Osteoblast (primary cell): ENCODE measurements around the gene TRIM25. TPM values are rescaled to one million over a fixed set of nuclear protein-coding genes. Genes with fewer than 3 reads are reported as not detected.

Experiments used
- DNase-seq: peaks from one replicate; pipeline ENCODE4 v3.0.0; 2011; ENCODE audit warnings: low spot score, mixed read lengths; ENCODE audit not compliant: insufficient read length; ENCODE audit errors: missing footprints
- H2AFZ ChIP-seq: 2 replicates; pipeline ENCODE4 v1.6.0; 2011; ENCODE audit warnings: mild to moderate bottlenecking, low read length
- H3K27ac ChIP-seq: 2 replicates; pipeline ENCODE4 v1.5.1; 2011; ENCODE audit warnings: mild to moderate bottlenecking, low read depth, low read length, moderate library complexity
- H3K27me3 ChIP-seq: 2 replicates; pipeline ENCODE4 v1.6.0; 2012; ENCODE audit warnings: mild to moderate bottlenecking, control low read depth, inconsistent platforms, low read length, moderate library complexity; ENCODE audit not compliant: insufficient read depth
- H3K36me3 ChIP-seq: 2 replicates; pipeline ENCODE4 v1.5.1; 2011; ENCODE audit warnings: mild to moderate bottlenecking, low read length, control low read depth, moderate library complexity; ENCODE audit not compliant: insufficient read depth
- H3K4me1 ChIP-seq: 2 replicates; pipeline ENCODE4 v1.5.1; 2011; ENCODE audit warnings: mild to moderate bottlenecking, low read length, control low read depth, moderate library complexity; ENCODE audit not compliant: insufficient read depth
- H3K4me2 ChIP-seq: 2 replicates; pipeline ENCODE4 v1.6.0; 2011; ENCODE audit warnings: mild to moderate bottlenecking, low read length; ENCODE audit not compliant: insufficient read depth
- H3K4me3 ChIP-seq: fragments of 200-600 bp; sonication (generic); 3 replicates; pipeline ENCODE4 v1.5.1; 2012; ENCODE audit warnings: mild to moderate bottlenecking, low read length, inconsistent platforms; ENCODE audit not compliant: insufficient read depth
- H3K79me2 ChIP-seq: 2 replicates; pipeline ENCODE4 v1.6.0; 2012; ENCODE audit warnings: mild to moderate bottlenecking, low read length, control low read depth, inconsistent platforms; ENCODE audit not compliant: insufficient read depth
- H3K9me3 ChIP-seq: 2 replicates; pipeline ENCODE4 v1.5.1; 2011; ENCODE audit warnings: low read depth, low read length, control low read depth
- H4K20me1 ChIP-seq: 2 replicates; pipeline ENCODE4 v1.6.0; 2012; ENCODE audit warnings: mild to moderate bottlenecking, low read length, control low read depth; ENCODE audit not compliant: insufficient read depth
- CTCF ChIP-seq: IDR thresholded peaks from 2 replicates; pipeline ENCODE4 v1.5.1; 2011; ENCODE audit warnings: mild to moderate bottlenecking, low read depth, low read length, moderate library complexity; ENCODE audit errors: extremely low read depth
- total RNA-seq: library from RNA; depleted of rRNA; stranded (reverse); fragments of >200 nt; gene quantifications from 2 replicates; pipeline ENCODE4 v1.2.3, GENCODE V29; 2012

Gene TRIM25
- total RNA-seq, 1 donor: 49.9 TPM

GRCh38 chr17:56883616-56884015 is 30.2 kb downstream of the TRIM25 start:
- H2AFZ ChIP-seq: no peak overlapping the region
- no peaks in the 10 kb centered on the region for H3K27me3 ChIP-seq
- H3K27ac ChIP-seq: no peak overlapping the region
- H3K36me3 ChIP-seq: peaks cover under 1% of the 10 kb centered on the region
- TF ChIP-seq CTCF: no peak
- H3K4me1 ChIP-seq: no peaks in the 10 kb centered on the region
- no peak for DNase-seq
- no peaks in the 10 kb centered on the region for H4K20me1 ChIP-seq
- no peaks in the 10 kb centered on the region for H3K79me2 ChIP-seq
- H3K4me3 ChIP-seq: no peak overlapping the region
- no peaks in the 10 kb centered on the region for H3K9me3 ChIP-seq
- H3K4me2 ChIP-seq: no peak overlapping the region

DNA sequence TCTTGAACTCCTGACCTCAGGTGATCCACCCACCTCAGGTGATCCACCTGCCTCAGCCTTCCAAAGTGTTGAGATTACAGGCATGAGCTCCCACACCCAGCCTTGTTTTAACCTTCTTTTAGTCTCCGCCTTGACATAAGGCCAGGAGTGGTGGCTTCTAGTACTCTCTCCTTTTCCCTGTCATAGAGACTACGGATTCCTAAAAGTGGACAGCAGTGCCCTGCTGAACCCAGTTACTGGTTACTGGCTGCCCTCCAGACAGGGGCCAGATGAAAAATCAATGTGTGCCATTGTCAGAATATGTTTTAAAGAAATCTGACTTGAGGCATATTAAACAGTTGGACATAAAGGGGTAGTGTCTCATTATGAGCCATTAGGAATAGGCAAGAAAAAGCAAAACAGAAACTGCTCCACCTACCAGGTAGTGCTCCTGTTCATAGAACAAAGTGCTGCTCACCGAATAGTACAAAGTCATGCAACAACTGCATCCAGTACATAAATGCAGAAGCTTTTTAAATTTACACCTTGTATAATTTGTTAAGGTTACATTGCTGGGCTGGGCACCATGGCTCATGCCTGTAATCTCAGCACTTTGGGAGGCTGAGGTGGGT is 32.1 kb downstream of the TRIM25 start:
- Histone ChIP-seq H3K27me3 (no peaks in the 10 kb centered on the region), H3K4me3 (no peak overlapping the region), H3K36me3 (no peaks in the 10 kb centered on the region), H3K4me1 (no peaks in the 10 kb centered on the region), H2AFZ (no peak overlapping the region), H3K4me2 (no peak overlapping the region), H3K27ac (no peak overlapping the region), H3K9me3 (no peaks in the 10 kb centered on the region), H4K20me1 (no peaks in the 10 kb centered on the region), H3K79me2 (no peaks in the 10 kb centered on the region)
- no peak for TF ChIP-seq CTCF
- no peak for DNase-seq

- no peaks in the 10 kb centered on the region for H3K27me3 ChIP-seq
- no peaks in the 10 kb centered on the region for H3K9me3 ChIP-seq
- no peaks in the 10 kb centered on the region for H3K36me3 ChIP-seq
- no peaks in the 10 kb centered on the region for H4K20me1 ChIP-seq
- no peak overlapping the region for H3K4me2 ChIP-seq
- no peak overlapping the region for H3K4me3 ChIP-seq
- DNase-seq: no peak
- TF ChIP-seq CTCF: no peak
- no peak overlapping the region for H2AFZ ChIP-seq
- H3K4me1 ChIP-seq: no peaks in the 10 kb centered on the region
- H3K79me2 ChIP-seq: no peaks in the 10 kb centered on the region
- no peak overlapping the region for H3K27ac ChIP-seq
Observed at GRCh38 chr17:56880571-56880970, 33.3 kb downstream of the TRIM25 start.

- no peak overlapping the region for H3K4me3 ChIP-seq
- no peaks in the 10 kb centered on the region for H3K27me3 ChIP-seq
- no peaks in the 10 kb centered on the region for H4K20me1 ChIP-seq
- no peak for TF ChIP-seq CTCF
- H2AFZ ChIP-seq: no peak overlapping the region
- no peak for DNase-seq
- H3K4me1 ChIP-seq: no peaks in the 10 kb centered on the region
- no peak overlapping the region for H3K27ac ChIP-seq
- no peaks in the 10 kb centered on the region for H3K36me3 ChIP-seq
- H3K4me2 ChIP-seq: no peak overlapping the region
- H3K9me3 ChIP-seq: no peaks in the 10 kb centered on the region
- H3K79me2 ChIP-seq: no peaks in the 10 kb centered on the region
Observed at GRCh38 chr17:56880133-56880532, 33.7 kb downstream of the TRIM25 start.
